H1 (cell line): Measurements from ENCODE around the gene LEKR1. TPM values are rescaled to one million over a fixed set of nuclear protein-coding genes. Genes with fewer than 3 reads are reported as not detected.

Source experiments
- JUN ChIP-seq: IDR thresholded peaks from 2 replicates; pipeline ENCODE4 v1.6.1; 2011; ENCODE audit warnings: low read depth, mild to moderate bottlenecking, improper control_type of control experiment, low read length
- KDM1A ChIP-seq: fragments of 200-600, 300-600 bp; sonication (generic); IDR thresholded peaks from 2 replicates; pipeline ENCODE4 v1.7.1; 2016; ENCODE audit warnings: mild to moderate bottlenecking, low read length, borderline replicate concordance
- KDM4A ChIP-seq: IDR thresholded peaks from one replicate; pipeline ENCODE4 v1.7.1; 2012; ENCODE audit warnings: low read depth, mild to moderate bottlenecking, moderate library complexity, low read length, inconsistent platforms; ENCODE audit not compliant: severe bottlenecking
- RFX5 ChIP-seq: IDR thresholded peaks from 2 replicates; pipeline ENCODE4 v1.6.1; 2011; ENCODE audit warnings: low read depth, low read length, improper control_type of control experiment, borderline replicate concordance
- ZNF274 ChIP-seq: IDR thresholded peaks from 2 replicates; pipeline ENCODE4 v1.7.0; 2012; ENCODE audit warnings: low read length, borderline replicate concordance; ENCODE audit errors: extremely low read depth
- polyA plus RNA-seq, 7 experiments: library from polyadenylated mRNA; depleted of rRNA in 3 of 7; stranded (reverse) in 5 of 7; unstranded in 2 of 7; fragments of >200 nt in 5 of 7; fragments of 200-250 nt in 2 of 7; gene quantifications; 1 replicate in 5 of 7; 2 replicates in 1 of 7; 4 replicates in 1 of 7; pipeline versions ENCODE4 v1.2.1 to v1.2.3, GENCODE V29; 2011 to 2013; ENCODE audit warnings: missing spikeins in 2 of 7, mixed read lengths in 2 of 7
- total RNA-seq: library from RNA; stranded (reverse); fragmentation: NEBNext Ultra II Directional; extraction: Animal tissue kit (Norgen Biotek cat#: 25700); gene quantifications from 2 replicates; pipeline ENCODE4 v1.2.1, GENCODE V29; 2021
- TF ChIP-seq, protein P1 (sequence below): IDR thresholded peaks from 2 replicates; pipeline ENCODE4 v1.6.1; 2011; ENCODE audit warnings: low read depth, mild to moderate bottlenecking, low read length; ENCODE audit not compliant: insufficient read depth
- TF ChIP-seq, protein P2 (sequence below), 3 experiments: IDR thresholded peaks; 1 replicate in 2 of 3; 2 replicates in 1 of 3; pipeline versions ENCODE4 v1.5.1 to v1.6.1; 2011; ENCODE audit warnings: low read length in 3 of 3, mild to moderate bottlenecking in 3 of 3, inconsistent platforms in 2 of 3, low read depth in 1 of 3, moderate library complexity in 1 of 3; ENCODE audit not compliant: insufficient read depth in 1 of 3; ENCODE audit errors: control extremely low read depth in 1 of 3

LEKR1 gene
- total and polyA plus RNA-seq, 2 of the 8 experiments (the other 6 are each of a cell fraction or from before 2014, with no cell fraction given) = 0.08 TPM; not detected in 1

DNA sequence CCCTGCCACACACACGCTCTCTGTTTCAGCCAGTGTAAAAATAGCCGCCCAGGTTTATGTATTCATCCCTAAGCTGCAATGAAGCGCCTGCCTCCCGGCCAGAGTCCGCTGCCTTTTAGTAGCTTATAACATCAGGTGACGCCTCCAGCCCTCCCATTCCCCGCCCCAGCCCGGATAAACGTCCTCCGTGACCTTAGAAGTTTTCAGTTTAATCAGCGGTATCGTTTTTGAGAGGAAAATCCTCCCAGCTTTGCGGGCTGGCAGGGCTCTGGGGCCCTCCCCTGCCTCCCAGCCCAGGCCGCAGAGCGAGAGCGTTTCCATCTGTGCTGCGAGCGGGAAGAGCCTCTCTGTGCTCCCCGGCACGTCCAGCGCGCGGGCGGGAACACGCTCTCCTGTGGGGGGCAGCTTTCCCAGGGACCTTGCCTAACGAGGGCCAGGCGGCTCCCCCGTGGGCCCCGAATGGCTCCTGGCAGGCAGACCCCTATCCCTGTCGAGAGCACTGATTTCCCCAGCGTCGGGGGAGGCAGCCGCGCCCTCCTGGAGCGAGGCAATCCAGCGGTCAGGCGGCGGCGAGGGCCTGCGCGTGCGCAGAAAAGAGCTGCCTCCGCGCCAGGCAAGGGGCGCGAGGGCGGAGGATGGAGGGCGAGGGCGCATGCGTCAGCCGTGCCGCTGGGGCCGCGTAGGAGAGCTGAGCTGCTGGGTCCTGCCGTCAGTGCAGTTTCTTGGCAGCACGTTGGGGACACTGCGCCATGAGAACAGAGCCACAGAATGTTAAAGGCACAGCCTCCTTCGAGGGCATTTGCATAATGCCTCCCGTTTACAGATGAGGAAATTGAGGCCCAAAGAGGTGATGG is 262.7 kb downstream of the LEKR1 start (continued):
- TF ChIP-seq KDM1A (no peak), ZNF274 (no peak), JUN (no peak), RFX5 (no peak), KDM4A (peak; percentile 86)
- TF ChIP-seq, protein P1, sequence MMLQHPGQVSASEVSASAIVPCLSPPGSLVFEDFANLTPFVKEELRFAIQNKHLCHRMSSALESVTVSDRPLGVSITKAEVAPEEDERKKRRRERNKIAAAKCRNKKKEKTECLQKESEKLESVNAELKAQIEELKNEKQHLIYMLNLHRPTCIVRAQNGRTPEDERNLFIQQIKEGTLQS = no peak
- TF ChIP-seq, protein P2, sequence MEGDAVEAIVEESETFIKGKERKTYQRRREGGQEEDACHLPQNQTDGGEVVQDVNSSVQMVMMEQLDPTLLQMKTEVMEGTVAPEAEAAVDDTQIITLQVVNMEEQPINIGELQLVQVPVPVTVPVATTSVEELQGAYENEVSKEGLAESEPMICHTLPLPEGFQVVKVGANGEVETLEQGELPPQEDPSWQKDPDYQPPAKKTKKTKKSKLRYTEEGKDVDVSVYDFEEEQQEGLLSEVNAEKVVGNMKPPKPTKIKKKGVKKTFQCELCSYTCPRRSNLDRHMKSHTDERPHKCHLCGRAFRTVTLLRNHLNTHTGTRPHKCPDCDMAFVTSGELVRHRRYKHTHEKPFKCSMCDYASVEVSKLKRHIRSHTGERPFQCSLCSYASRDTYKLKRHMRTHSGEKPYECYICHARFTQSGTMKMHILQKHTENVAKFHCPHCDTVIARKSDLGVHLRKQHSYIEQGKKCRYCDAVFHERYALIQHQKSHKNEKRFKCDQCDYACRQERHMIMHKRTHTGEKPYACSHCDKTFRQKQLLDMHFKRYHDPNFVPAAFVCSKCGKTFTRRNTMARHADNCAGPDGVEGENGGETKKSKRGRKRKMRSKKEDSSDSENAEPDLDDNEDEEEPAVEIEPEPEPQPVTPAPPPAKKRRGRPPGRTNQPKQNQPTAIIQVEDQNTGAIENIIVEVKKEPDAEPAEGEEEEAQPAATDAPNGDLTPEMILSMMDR (IDR thresholded peaks at IDR 0.05; ENCODE audit: control extremely low read depth in 1 of 3, insufficient read depth in 1 of 3, low read depth in 1 of 3, low read length in 3 of 3) = peak in 1 of 3 experiments; percentile 0; a peak in 1 of 4 replicates
